Naive thymus-derived CD4-positive, alpha-beta T cell (primary cell): ENCODE measurements around the gene SERPINA6. TPM values are rescaled to one million over a fixed set of nuclear protein-coding genes. Genes with fewer than 3 reads are reported as not detected.

Experiments used
- ATAC-seq: fragments of 150-1000 bp; cut with Tn5 transposase; 2 replicates; pipeline ENCODE4 v1.10.0; 2021; ENCODE audit warnings: mild to moderate bottlenecking, moderate library complexity
- CTCF ChIA-PET: fragments of 350-600 bp; sonication (Branson Sonifier 250); formaldehyde crosslinking; loops from one replicate; lab custom pipeline; 2021; ENCODE audit warnings: antibody characterized with exemption; lab: Charles Lee
- POLR2A ChIA-PET: fragments of 350-600 bp; sonication (Branson Sonifier 250); formaldehyde crosslinking; loops from one replicate; lab custom pipeline; 2021; ENCODE audit warnings: antibody characterized with exemption, inconsistent platforms; lab: Charles Lee
- DNase-seq, 9 donors: peaks; one replicate each; pipeline versions ENCODE4 v3.0.0 to v3.0.0-alpha.2; 2020 to 2022; ENCODE audit warnings: mixed read lengths in 1 of 9
- H3K27ac ChIP-seq: one replicate; pipeline ENCODE4 v1.7.0; 2013; ENCODE audit warnings: mild to moderate bottlenecking, low read depth, low read length, moderate library complexity
- H3K27me3 ChIP-seq, 2 donors: one replicate each; pipeline ENCODE4 v1.7.0; 2013; ENCODE audit warnings: low read length in 2 of 2, mild to moderate bottlenecking in 2 of 2, moderate library complexity in 2 of 2; ENCODE audit not compliant: control insufficient read depth in 2 of 2, insufficient read depth in 2 of 2
- H3K36me3 ChIP-seq, 3 experiments: 1 replicate in 2 of 3; 2 replicates in 1 of 3; pipeline ENCODE4 v1.7.0; 2013; ENCODE audit warnings: low read length in 3 of 3, mild to moderate bottlenecking in 3 of 3, moderate library complexity in 1 of 3; ENCODE audit not compliant: insufficient read depth in 3 of 3, control insufficient read depth in 2 of 3
- H3K4me1 ChIP-seq, 2 donors: one replicate each; pipeline ENCODE4 v1.7.0; 2013; ENCODE audit warnings: low read length in 2 of 2, mild to moderate bottlenecking in 2 of 2, moderate library complexity in 1 of 2; ENCODE audit not compliant: control insufficient read depth in 2 of 2, insufficient read depth in 2 of 2
- H3K4me3 ChIP-seq: 2 replicates; pipeline ENCODE4 v1.7.0; 2013; ENCODE audit warnings: mild to moderate bottlenecking, low read length
- H3K9me3 ChIP-seq, 3 experiments: 1 replicate in 2 of 3; 2 replicates in 1 of 3; pipeline ENCODE4 v1.7.0; 2013; ENCODE audit warnings: low read length in 3 of 3; ENCODE audit not compliant: control insufficient read depth in 2 of 3
- H3K27ac Mint-ChIP-seq, 9 donors: one replicate each; pipeline ENCODE4 v1.8.0; 2020 to 2022; ENCODE audit warnings: mixed read lengths in 9 of 9, mild to moderate bottlenecking in 8 of 9, moderate library complexity in 5 of 9, inconsistent platforms in 2 of 9
- H3K27me3 Mint-ChIP-seq, 5 donors: one replicate each; pipeline ENCODE4 v1.8.0; 2021 to 2022; ENCODE audit warnings: mixed read lengths in 5 of 5, mild to moderate bottlenecking in 1 of 5
- H3K36me3 Mint-ChIP-seq, 5 donors: one replicate each; pipeline ENCODE4 v1.8.0; 2020 to 2022; ENCODE audit warnings: mixed read lengths in 5 of 5, mild to moderate bottlenecking in 3 of 5, inconsistent platforms in 1 of 5
- H3K4me1 Mint-ChIP-seq, 7 donors: one replicate each; pipeline ENCODE4 v1.8.0; 2020 to 2022; ENCODE audit warnings: mixed read lengths in 7 of 7, mild to moderate bottlenecking in 3 of 7, inconsistent platforms in 1 of 7
- H3K4me3 Mint-ChIP-seq, 10 donors: one replicate each; pipeline ENCODE4 v1.8.0; 2020 to 2022; ENCODE audit warnings: mild to moderate bottlenecking in 10 of 10, mixed read lengths in 10 of 10, moderate library complexity in 6 of 10, inconsistent platforms in 2 of 10
- H3K9me3 Mint-ChIP-seq, 11 donors: one replicate each; pipeline ENCODE4 v1.8.0; 2020 to 2022; ENCODE audit warnings: mixed read lengths in 11 of 11, mild to moderate bottlenecking in 4 of 11, inconsistent platforms in 1 of 11, moderate library complexity in 1 of 11
- intact Hi-C, 2 donors: fragments of 100-400 bp; cut with micrococcal nuclease; formaldehyde crosslinking; loops; one replicate each; pipeline ENCODE4 v1.15.1; 2023
- polyA plus RNA-seq, 2 donors: library from polyadenylated mRNA; unstranded; fragments of 300-500 nt; fragmentation: Illumina TruSeq; gene quantifications; one replicate each; pipeline ENCODE4 v1.2.3, GENCODE V29; 2021
- total RNA-seq, 6 experiments: library from RNA in 5 of 6; stranded (reverse) in 5 of 6; gene quantifications; 1 replicate in 5 of 6; 2 replicates in 1 of 6; pipeline ENCODE4 v1.2.3 and lab custom pipeline; 2021 to 2026

The SERPINA6 gene
- total and polyA plus RNA-seq, 7 experiments from 2014 or later, result not detected

DNA sequence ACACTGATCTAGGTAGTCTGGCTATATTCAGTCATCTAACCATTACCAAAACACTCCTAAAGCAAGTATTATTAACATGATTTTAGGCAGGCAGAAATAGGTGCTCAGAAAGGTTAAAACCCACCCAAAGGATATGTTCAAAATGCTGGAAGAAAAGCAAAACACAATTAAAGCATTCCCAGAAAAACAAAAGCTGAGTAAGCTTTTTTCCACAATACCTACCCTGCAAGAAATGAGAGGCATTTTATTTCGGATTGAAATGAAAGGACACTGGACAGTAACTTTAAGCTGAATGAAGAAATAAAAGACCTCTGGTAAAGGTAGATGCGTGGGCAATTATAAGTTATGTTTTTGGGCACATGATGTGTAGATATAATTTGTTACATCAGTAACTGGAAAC is 8.2 kb downstream of the SERPINA6 start:
- H3K27me3 Mint-ChIP-seq, result peaks cover 0 to 11% (median 0%) of the 10 kb centered on the region in 5 donors
- Histone ChIP-seq H3K4me1 (no peaks in the 10 kb centered on the region), H3K36me3 (no peaks in the 10 kb centered on the region), H3K9me3 (no peaks in the 10 kb centered on the region), H3K4me3 (no peak overlapping the region), H3K27me3 (no peaks in the 10 kb centered on the region), H3K27ac (no peak overlapping the region)
- no peak overlapping the region for H3K27ac Mint-ChIP-seq
- ChIA-PET POLR2A (no interaction called here), CTCF (no interaction called here)
- no peaks in the 10 kb centered on the region for H3K4me1 Mint-ChIP-seq
- intact Hi-C loops, result no loop called here
- peaks cover 0 to 8% (median 2%) of the 10 kb centered on the region in 11 donors for H3K9me3 Mint-ChIP-seq
- ATAC-seq, result no peak
- H3K4me3 Mint-ChIP-seq, result no peak overlapping the region
- peaks cover 0 to 5% (median 0%) of the 10 kb centered on the region in 5 donors for H3K36me3 Mint-ChIP-seq
- no peak for DNase-seq

DNA sequence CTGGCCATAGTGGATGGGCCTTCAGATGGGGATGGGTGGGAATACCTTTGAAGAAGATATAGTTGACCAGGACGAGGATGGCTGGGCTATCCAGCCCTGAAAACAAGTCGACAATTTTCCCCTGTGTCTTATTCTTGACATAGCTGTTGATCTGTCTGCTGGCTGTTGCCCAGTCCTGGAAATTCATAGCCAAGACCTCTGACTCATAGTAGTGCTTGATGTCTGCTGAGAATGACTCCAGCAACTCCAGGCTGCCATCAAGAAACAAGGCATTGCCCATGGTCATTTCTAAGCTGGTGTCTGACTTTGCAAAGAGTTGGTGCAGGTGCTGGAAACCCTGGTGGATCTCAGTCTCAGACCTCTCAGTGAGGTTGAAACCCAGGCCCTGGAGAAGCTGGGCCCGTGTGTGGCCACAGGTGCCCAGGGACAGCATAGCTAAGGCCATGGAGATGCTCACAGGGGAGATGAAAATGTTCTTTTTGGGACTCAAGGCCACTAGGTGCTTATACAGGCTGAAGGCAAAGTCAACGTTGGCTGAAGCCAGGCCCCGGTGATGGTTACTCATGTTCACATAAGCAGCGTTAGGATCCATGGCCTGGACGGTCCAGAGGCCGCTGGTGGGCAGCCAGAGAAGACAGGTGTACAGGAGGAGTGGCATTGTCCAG is 9.0 kb downstream of the SERPINA6 start:
- intact Hi-C loops, result no loop called here
- ATAC-seq, result no peak
- no peak for DNase-seq
- Histone ChIP-seq H3K4me3 (no peak overlapping the region), H3K27me3 (no peaks in the 10 kb centered on the region), H3K27ac (no peak overlapping the region), H3K36me3 (no peaks in the 10 kb centered on the region), H3K4me1 (no peaks in the 10 kb centered on the region), H3K9me3 (no peaks in the 10 kb centered on the region)
- Mint-ChIP-seq H3K9me3 (peaks cover 0 to 10% (median 3%) of the 10 kb centered on the region in 11 donors), H3K36me3 (peaks cover 0 to 5% (median 0%) of the 10 kb centered on the region in 5 donors), H3K4me3 (no peak overlapping the region), H3K27me3 (peaks cover 2 to 18% (median 2%) of the 10 kb centered on the region in 5 donors), H3K27ac (no peak overlapping the region), H3K4me1 (no peaks in the 10 kb centered on the region)
- ChIA-PET POLR2A (no interaction called here), CTCF (no interaction called here)

DNA sequence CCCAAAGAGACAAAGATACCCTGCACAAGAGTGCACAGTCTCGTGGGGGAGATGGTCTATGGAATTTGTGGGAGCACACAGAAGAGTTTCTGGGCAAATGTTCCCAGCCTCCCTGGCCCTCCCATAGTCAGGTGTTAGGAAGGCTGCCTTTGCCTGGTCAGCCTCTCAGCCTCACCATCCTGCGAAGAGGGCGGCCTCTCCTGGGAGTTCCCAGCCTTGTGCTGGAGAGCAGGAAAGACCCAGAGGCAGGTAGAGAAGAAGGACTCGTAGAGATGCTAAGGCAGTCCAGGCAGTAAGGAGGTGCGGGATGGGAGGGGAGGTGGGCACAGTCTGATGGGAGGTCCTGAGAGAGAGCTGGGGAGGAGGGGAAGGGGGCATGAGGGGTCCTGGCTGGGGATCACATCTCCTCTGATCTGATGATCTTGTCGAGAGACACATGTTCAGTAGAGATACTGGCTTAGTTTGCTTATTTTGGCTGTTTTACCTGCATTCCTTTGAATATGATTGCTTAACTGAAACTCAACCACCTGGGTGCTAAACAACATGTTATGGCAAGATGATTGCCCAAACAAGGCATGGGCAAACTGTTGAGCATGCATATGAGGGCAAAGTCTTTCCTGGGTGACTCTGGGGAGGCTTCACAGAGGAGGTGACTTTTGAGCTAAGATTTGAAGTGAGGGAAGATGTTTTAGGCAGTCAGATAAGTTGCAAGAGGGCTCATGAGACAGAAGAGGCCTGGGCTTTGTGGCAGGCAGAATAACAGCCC is 10.5 kb downstream of the SERPINA6 start:
- H3K4me3 ChIP-seq, result no peak overlapping the region
- H3K36me3 Mint-ChIP-seq, result peaks cover 0 to 9% (median 5%) of the 10 kb centered on the region in 5 donors
- H3K27me3 ChIP-seq, result no peaks in the 10 kb centered on the region
- no peak overlapping the region for H3K27ac Mint-ChIP-seq
- peaks cover 0 to 2% (median 0%) of the 10 kb centered on the region in 7 donors for H3K4me1 Mint-ChIP-seq
- CTCF ChIA-PET, result no interaction called here
- H3K9me3 Mint-ChIP-seq, result peaks cover under 1 to 22% (median 13%) of the 10 kb centered on the region in 11 donors
- no peaks in the 10 kb centered on the region for H3K36me3 ChIP-seq
- H3K27me3 Mint-ChIP-seq, result peaks cover 2 to 28% (median 15%) of the 10 kb centered on the region in 5 donors
- DNase-seq (no peak), ATAC-seq (no peak)
- POLR2A ChIA-PET, result no interaction called here
- no peaks in the 10 kb centered on the region for H3K4me1 ChIP-seq
- H3K4me3 Mint-ChIP-seq, result no peak overlapping the region
- intact Hi-C loops, result no loop called here
- H3K27ac ChIP-seq, result no peak overlapping the region
- no peaks in the 10 kb centered on the region for H3K9me3 ChIP-seq

DNA sequence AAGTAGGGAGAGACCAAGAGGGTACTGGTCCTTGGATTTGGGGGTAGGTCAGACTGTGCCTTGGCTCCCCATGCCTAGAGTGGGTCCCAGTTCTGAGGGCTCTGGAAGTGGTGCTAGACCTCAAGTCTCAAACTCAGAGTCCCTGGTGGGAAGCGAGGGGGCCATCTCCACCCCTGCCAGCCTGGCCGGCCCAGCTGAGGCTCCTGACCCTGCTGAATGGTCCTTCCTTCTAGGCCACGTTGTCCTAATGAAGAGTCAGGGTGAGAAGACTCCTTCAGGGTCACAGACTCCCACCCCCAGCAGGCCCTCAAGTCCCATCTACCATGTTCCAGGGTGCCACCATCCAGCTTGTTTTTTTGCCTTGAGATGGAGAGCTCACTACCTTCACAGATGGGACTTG is 12.9 kb downstream of the SERPINA6 start:
- no peak overlapping the region for H3K4me3 ChIP-seq
- DNase-seq, result no peak
- peaks cover 3 to 28% (median 16%) of the 10 kb centered on the region in 11 donors for H3K9me3 Mint-ChIP-seq
- ChIA-PET CTCF (no interaction called here), POLR2A (interaction anchor here (0.6 kb wide), 1 partner anchor 566 kb away, joined by 3 read pairs; no protein-coding TSS in a partner anchor)
- peaks cover 0 to 14% (median 0%) of the 10 kb centered on the region in 5 donors for H3K36me3 Mint-ChIP-seq
- no peak overlapping the region for H3K4me3 Mint-ChIP-seq
- intact Hi-C loops, result no loop called here
- no peaks in the 10 kb centered on the region for H3K36me3 ChIP-seq
- no peaks in the 10 kb centered on the region for H3K4me1 ChIP-seq
- H3K27me3 ChIP-seq, result no peaks in the 10 kb centered on the region
- H3K27me3 Mint-ChIP-seq, result peaks cover 0 to 48% (median 15%) of the 10 kb centered on the region in 5 donors
- no peak overlapping the region for H3K27ac Mint-ChIP-seq
- no peak overlapping the region for H3K27ac ChIP-seq
- ATAC-seq, result no peak
- H3K4me1 Mint-ChIP-seq, result peaks cover 0 to 2% (median 0%) of the 10 kb centered on the region in 7 donors
- no peaks in the 10 kb centered on the region for H3K9me3 ChIP-seq

DNA sequence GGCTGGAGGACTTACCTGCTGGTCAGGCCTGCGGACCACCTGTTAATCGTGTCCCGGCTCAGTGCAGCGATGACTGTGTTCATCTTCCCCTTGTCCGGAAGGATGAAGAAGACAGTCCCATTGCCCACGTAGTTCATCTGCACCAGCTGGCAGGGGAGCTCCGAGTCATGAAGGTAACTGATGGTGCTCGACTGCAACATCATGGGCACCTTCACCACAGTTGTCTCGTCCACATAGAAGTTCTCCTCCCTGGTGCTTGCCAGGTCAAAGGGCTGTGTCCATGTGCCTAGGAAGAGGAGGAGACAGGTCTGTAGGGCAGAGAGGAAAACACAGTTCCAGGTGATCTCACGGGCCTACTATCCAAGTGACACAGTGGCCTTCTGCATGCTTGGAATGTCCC is 13.4 kb downstream of the SERPINA6 start:
- no peaks in the 10 kb centered on the region for H3K9me3 ChIP-seq
- H3K27me3 ChIP-seq, result no peaks in the 10 kb centered on the region
- Mint-ChIP-seq H3K9me3 (peaks cover 3 to 28% (median 16%) of the 10 kb centered on the region in 11 donors), H3K4me3 (no peak overlapping the region), H3K4me1 (peaks cover 0 to 2% (median 0%) of the 10 kb centered on the region in 7 donors), H3K36me3 (peaks cover 0 to 14% (median 0%) of the 10 kb centered on the region in 5 donors), H3K27me3 (peaks cover 0 to 48% (median 15%) of the 10 kb centered on the region in 5 donors), H3K27ac (no peak overlapping the region)
- ATAC-seq, result no peak
- ChIA-PET CTCF (no interaction called here), POLR2A (interaction anchor here (0.6 kb wide), 1 partner anchor 566 kb away, joined by 3 read pairs; no protein-coding TSS in a partner anchor)
- intact Hi-C loops, result no loop called here
- DNase-seq, result no peak
- no peaks in the 10 kb centered on the region for H3K4me1 ChIP-seq
- H3K4me3 ChIP-seq, result no peak overlapping the region
- H3K36me3 ChIP-seq, result no peaks in the 10 kb centered on the region
- H3K27ac ChIP-seq, result no peak overlapping the region

DNA sequence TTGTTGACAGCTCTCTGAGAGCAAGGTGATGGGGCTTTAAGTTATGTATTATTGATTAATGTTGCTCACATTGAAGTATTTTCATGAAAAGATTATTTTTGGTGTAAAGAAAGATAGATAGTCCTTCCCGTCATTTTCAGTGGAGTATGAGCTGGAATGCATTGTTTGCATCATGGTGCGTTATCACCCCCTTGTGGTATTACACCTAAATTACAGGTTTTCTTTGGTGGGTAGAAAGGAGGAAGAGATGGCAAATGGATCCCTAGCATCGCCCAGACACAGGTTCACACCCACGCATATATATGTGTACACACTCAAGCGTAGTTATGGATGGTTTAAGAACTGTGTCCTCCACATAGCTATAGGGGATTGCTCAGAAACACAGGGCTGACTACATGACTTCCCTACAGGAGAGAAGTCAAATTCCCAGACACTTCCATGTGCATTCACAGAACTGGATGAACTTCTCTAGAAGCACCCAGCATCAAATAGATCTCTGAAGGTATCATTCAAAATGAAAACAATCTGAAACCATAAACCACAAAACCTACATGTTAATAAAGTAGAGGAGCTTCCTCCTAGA is 15.6 kb downstream of the SERPINA6 start:
- Histone ChIP-seq H3K27me3 (no peaks in the 10 kb centered on the region), H3K4me3 (no peak overlapping the region), H3K4me1 (no peaks in the 10 kb centered on the region), H3K36me3 (no peaks in the 10 kb centered on the region), H3K9me3 (no peaks in the 10 kb centered on the region), H3K27ac (no peak overlapping the region)
- CTCF ChIA-PET, result no interaction called here
- POLR2A ChIA-PET, result no interaction called here
- Mint-ChIP-seq H3K4me3 (no peak overlapping the region), H3K36me3 (peaks cover 0 to 14% (median 0%) of the 10 kb centered on the region in 5 donors), H3K27ac (no peak overlapping the region), H3K9me3 (peaks cover 3 to 30% (median 16%) of the 10 kb centered on the region in 11 donors), H3K27me3 (peaks cover 0 to 48% (median 16%) of the 10 kb centered on the region in 5 donors), H3K4me1 (peaks cover 0 to 2% (median 0%) of the 10 kb centered on the region in 7 donors)
- intact Hi-C loops, result no loop called here
- DNase-seq (no peak), ATAC-seq (no peak)
